ENCODE data around the gene ZNF335.

The ZNF335 gene

GRCh38 chr20:45899046-45899835, 72.8 kb downstream of the ZNF335 start:
- Histone ChIP-seq H3K9me3 (ENCODE audit: insufficient read depth, low read length, severe bottlenecking) (no peaks in the 10 kb centered on the region), H3K27ac (ENCODE audit: low read length) (no peak overlapping the region), H3K36me3 (ENCODE audit: insufficient read depth, low read length) (peaks cover 29% of the 10 kb centered on the region), H3K4me3 (ENCODE audit: low read depth in 1 of 2, low read length in 2 of 2) (no peak overlapping the region), H3K4me2 (ENCODE audit: insufficient read depth, low read length) (no peak overlapping the region), H4K20me1 (ENCODE audit: insufficient read depth, low read length) (no peaks in the 10 kb centered on the region), H3K79me2 (ENCODE audit: insufficient read depth, low read length) (no peaks in the 10 kb centered on the region), H3K9ac (ENCODE audit: low read depth, low read length) (no peak overlapping the region), H3K27me3 (ENCODE audit: insufficient read depth, low read length, poor library complexity) (no peaks in the 10 kb centered on the region), H3K4me1 (ENCODE audit: insufficient read depth, low read length) (no peaks in the 10 kb centered on the region), H2AFZ (ENCODE audit: low read depth, low read length) (no peak overlapping the region)
- TF ChIP-seq EZH2 (IDR thresholded peaks at IDR 0.05; ENCODE audit: borderline replicate concordance, low read depth, low read length, severe bottlenecking): no peak
- DNase-seq (no peak), ATAC-seq (ENCODE audit: insufficient read depth, low read depth) (no peak; the same call in 2 of the 3 replicates)

Measured in DND-41 (cell line).